ENCODE measurements around the gene PHC1.

- TF ChIP-seq CTCF (IDR thresholded peaks at IDR 0.05) (no peak), POLR2A (IDR thresholded peaks at IDR 0.05) (no peak)
Observed at GRCh38 chr12:8870586-8870985, 43.7 kb upstream of the PHC1 start.

Measured in body of pancreas (tissue), 4 donors.